ENCODE measurements around the gene CSF1.

DNA sequence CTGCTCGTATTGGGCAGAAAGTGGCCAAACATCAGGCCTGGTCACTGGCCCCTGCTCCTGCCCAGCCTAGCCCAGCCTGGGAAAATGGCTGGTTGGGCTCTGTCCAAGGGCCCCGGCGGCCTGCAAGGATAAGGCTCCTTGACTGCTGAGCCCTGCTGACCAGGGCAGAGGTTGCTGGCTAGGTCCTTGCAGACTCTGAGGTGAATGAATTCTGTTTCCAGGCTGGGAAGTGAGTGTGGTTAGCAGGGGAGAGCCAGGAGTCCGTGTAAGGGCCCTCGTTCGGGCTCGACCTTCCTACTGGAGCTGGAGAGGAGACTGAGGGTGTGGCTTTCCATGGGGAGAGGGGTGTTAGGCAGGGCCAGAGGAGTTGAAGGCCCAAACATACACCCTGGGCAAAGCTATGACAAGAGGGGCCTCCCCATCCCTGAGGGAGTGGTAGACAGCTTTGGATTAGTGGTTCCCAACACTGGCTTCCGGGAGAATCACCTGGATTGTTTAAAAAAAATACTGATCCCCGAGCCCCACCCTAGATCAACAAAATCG, 20.6 kb downstream of the CSF1 start:
- no peak for TF ChIP-seq YY1 (IDR thresholded peaks at IDR 0.05; ENCODE audit: insufficient read depth, insufficient read length)
- no peak for TF ChIP-seq SUZ12 (IDR thresholded peaks at IDR 0.05; ENCODE audit: extremely low read depth, insufficient read depth, insufficient read length)
- no peak for TF ChIP-seq ZNF274 (IDR thresholded peaks at IDR 0.05; ENCODE audit: low read depth, low read length)
